ENCODE results near the gene AGT. TPM values are rescaled to one million over a fixed set of nuclear protein-coding genes. Genes with fewer than 3 reads are reported as not detected.
A peak's percentile ranks its signal among the peaks of the same experiment; 100 is the strongest.

AGT gene
- total RNA-seq, 1 experiment from 2014 or later = 41.9 TPM

GRCh38 chr1:230701895-230702768 lies 11.8 kb downstream of the AGT start:
- peaks cover 42% of the 10 kb centered on the region for H3K4me1 ChIP-seq
- TF ChIP-seq, protein P1, sequence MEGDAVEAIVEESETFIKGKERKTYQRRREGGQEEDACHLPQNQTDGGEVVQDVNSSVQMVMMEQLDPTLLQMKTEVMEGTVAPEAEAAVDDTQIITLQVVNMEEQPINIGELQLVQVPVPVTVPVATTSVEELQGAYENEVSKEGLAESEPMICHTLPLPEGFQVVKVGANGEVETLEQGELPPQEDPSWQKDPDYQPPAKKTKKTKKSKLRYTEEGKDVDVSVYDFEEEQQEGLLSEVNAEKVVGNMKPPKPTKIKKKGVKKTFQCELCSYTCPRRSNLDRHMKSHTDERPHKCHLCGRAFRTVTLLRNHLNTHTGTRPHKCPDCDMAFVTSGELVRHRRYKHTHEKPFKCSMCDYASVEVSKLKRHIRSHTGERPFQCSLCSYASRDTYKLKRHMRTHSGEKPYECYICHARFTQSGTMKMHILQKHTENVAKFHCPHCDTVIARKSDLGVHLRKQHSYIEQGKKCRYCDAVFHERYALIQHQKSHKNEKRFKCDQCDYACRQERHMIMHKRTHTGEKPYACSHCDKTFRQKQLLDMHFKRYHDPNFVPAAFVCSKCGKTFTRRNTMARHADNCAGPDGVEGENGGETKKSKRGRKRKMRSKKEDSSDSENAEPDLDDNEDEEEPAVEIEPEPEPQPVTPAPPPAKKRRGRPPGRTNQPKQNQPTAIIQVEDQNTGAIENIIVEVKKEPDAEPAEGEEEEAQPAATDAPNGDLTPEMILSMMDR (IDR thresholded peaks at IDR 0.05; ENCODE audit: insufficient read depth in 1 of 2, low read depth in 1 of 2, low read length in 1 of 2, severe bottlenecking in 1 of 2, unreplicated experiment in 1 of 2) = no peak
- peak; percentile 85 to 89 for DNase-seq
- POLR2A ChIA-PET = interaction anchor here (0.6 to 0.7 kb wide), 2 partner anchors 10 to 100 kb away, joined by 3 read pairs; no protein-coding TSS in a partner anchor
- H3K27me3 ChIP-seq (replicated peaks; ENCODE audit: control insufficient read depth, insufficient read depth, low read length) = no peaks in the 10 kb centered on the region
- H3K36me3 Mint-ChIP-seq (ENCODE audit: insufficient read depth, unreplicated experiment) = peaks cover 17% of the 10 kb centered on the region
- H3K4me1 Mint-ChIP-seq (ENCODE audit: low read depth, unreplicated experiment) = peaks cover 52% of the 10 kb centered on the region
- H3K9me3 ChIP-seq = no peaks in the 10 kb centered on the region
- no TSS peak for BruUV-seq (replicated peaks)
- CTCF ChIA-PET = interaction anchor here (0.8 to 1.7 kb wide), 5 partner anchors 12 to 71 kb away, joined by 3 to 5 read pairs (median 4); partner anchors contain the start of gene AGT
- H3K9me3 Mint-ChIP-seq (ENCODE audit: unreplicated experiment) = no peaks in the 10 kb centered on the region
- H3K4me3 ChIP-seq (ENCODE audit: low read depth, low read length) = no peak overlapping the region
- H3K27me3 Mint-ChIP-seq (ENCODE audit: insufficient read depth, unreplicated experiment) = no peaks in the 10 kb centered on the region
- H3K4me3 Mint-ChIP-seq (ENCODE audit: unreplicated experiment) = peak overlapping the region; percentile 80
- intact Hi-C loops (cut with micrococcal nuclease; ENCODE audit: unreplicated experiment) = loop anchor here (1.0 to 2.0 kb wide), 2 partner anchors 7 to 27 kb away; no protein-coding TSS in a partner anchor
- peak overlapping the region; percentile 96 for H3K27ac Mint-ChIP-seq (ENCODE audit: unreplicated experiment)
- peaks cover 7% of the 10 kb centered on the region; the same call in 1 of the 2 replicates for H3K36me3 ChIP-seq (ENCODE audit: control insufficient read depth, insufficient read depth, low read length)

DNA sequence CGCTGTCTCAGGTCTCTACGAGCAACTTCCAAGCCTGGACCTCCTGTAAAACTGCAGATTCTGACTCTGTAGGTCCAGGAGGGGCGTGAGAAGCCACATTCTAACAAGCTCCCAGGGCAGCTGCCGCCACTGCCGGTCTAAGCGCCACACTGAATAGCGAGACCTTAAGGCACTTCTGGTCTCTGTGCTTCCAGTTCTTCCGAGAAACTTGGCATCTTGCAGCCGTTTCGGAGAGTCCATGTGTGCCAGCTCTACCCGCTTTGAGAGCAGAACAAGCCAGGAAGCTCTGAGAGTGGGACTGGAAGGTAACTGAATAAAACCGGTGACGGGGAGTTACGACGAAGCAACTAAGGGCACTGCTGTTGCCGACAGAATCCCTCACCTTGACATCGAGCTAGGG lies 12.5 kb downstream of the AGT start:
- Mint-ChIP-seq H3K4me3 (ENCODE audit: unreplicated experiment) (no peak overlapping the region), H3K36me3 (ENCODE audit: insufficient read depth, unreplicated experiment) (peaks cover 17% of the 10 kb centered on the region), H3K9me3 (ENCODE audit: unreplicated experiment) (no peaks in the 10 kb centered on the region), H3K27me3 (ENCODE audit: insufficient read depth, unreplicated experiment) (no peaks in the 10 kb centered on the region), H3K27ac (ENCODE audit: unreplicated experiment) (peak overlapping the region; percentile 96), H3K4me1 (ENCODE audit: low read depth, unreplicated experiment) (peaks cover 47% of the 10 kb centered on the region)
- no peaks in the 10 kb centered on the region for H3K27me3 ChIP-seq (replicated peaks; ENCODE audit: control insufficient read depth, insufficient read depth, low read length)
- CTCF ChIA-PET = no interaction called here
- H3K4me3 ChIP-seq (ENCODE audit: low read depth, low read length) = no peak overlapping the region
- POLR2A ChIA-PET = no interaction called here
- peaks cover 7% of the 10 kb centered on the region; the same call in 1 of the 2 replicates for H3K36me3 ChIP-seq (ENCODE audit: control insufficient read depth, insufficient read depth, low read length)
- peaks cover 42% of the 10 kb centered on the region for H3K4me1 ChIP-seq
- BruUV-seq (replicated peaks) = no TSS peak
- TF ChIP-seq, protein P1 (IDR thresholded peaks at IDR 0.05; ENCODE audit: insufficient read depth in 1 of 2, low read depth in 1 of 2, low read length in 1 of 2, severe bottlenecking in 1 of 2, unreplicated experiment in 1 of 2) = no peak
- no peak for DNase-seq
- no peaks in the 10 kb centered on the region for H3K9me3 ChIP-seq
- intact Hi-C loops (cut with micrococcal nuclease; ENCODE audit: unreplicated experiment) = loop anchor here (1.0 kb wide), 1 partner anchor 8 kb away; no protein-coding TSS in a partner anchor

DNA sequence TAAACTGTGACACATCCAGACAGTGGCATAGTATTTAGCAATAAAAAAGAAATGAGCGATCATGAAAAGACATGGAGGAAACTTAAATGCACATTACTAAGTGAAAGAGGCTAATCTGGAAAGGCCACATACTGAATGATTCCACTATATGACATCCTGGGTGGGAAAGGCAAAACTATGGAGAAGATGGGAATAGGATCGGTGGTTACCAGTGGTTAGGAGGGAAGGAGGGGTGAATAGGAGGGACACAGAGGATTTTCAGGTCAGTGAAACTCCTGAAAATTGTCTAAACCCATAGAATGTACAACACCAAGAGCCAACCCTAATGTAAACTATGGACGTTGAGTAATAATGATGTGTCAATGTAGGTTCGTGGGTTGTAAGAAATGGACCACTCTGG lies 13.8 kb downstream of the AGT start:
- Mint-ChIP-seq H3K9me3 (ENCODE audit: unreplicated experiment) (no peaks in the 10 kb centered on the region), H3K27ac (ENCODE audit: unreplicated experiment) (peak overlapping the region; percentile 9), H3K27me3 (ENCODE audit: insufficient read depth, unreplicated experiment) (no peaks in the 10 kb centered on the region), H3K4me3 (ENCODE audit: unreplicated experiment) (no peak overlapping the region), H3K4me1 (ENCODE audit: low read depth, unreplicated experiment) (peaks cover 46% of the 10 kb centered on the region), H3K36me3 (ENCODE audit: insufficient read depth, unreplicated experiment) (peaks cover 17% of the 10 kb centered on the region)
- H3K27me3 ChIP-seq (replicated peaks; ENCODE audit: control insufficient read depth, insufficient read depth, low read length) = no peaks in the 10 kb centered on the region
- H3K36me3 ChIP-seq (ENCODE audit: control insufficient read depth, insufficient read depth, low read length) = peaks cover 3% of the 10 kb centered on the region; the same call in 1 of the 2 replicates
- intact Hi-C loops (cut with micrococcal nuclease; ENCODE audit: unreplicated experiment) = no loop called here
- POLR2A ChIA-PET = no interaction called here
- H3K4me1 ChIP-seq = peaks cover 42% of the 10 kb centered on the region
- H3K4me3 ChIP-seq (ENCODE audit: low read depth, low read length) = no peak overlapping the region
- no peaks in the 10 kb centered on the region for H3K9me3 ChIP-seq
- TF ChIP-seq, protein P1 (IDR thresholded peaks at IDR 0.05; ENCODE audit: insufficient read depth in 1 of 2, low read depth in 1 of 2, low read length in 1 of 2, severe bottlenecking in 1 of 2, unreplicated experiment in 1 of 2) = no peak
- no TSS peak for BruUV-seq (replicated peaks)
- DNase-seq = no peak
- CTCF ChIA-PET = no interaction called here
